Endothelial cell of umbilical vein (primary cell): ENCODE measurements around the gene SUGP1. TPM values are rescaled to one million over a fixed set of nuclear protein-coding genes. Genes with fewer than 3 reads are reported as not detected.
A peak's percentile ranks its signal among the peaks of the same experiment; 100 is the strongest.

Experiments used
- BruUV-seq: library from RNA; stranded (reverse); fragments of 400-500 nt; replicated peaks from 2 replicates; lab custom pipeline; 2021; lab: Mats Ljungman, UMichigan
- CTCF ChIA-PET: fragments of 300-600, 350-600 bp; sonication (Branson Sonifier 250); formaldehyde crosslinking; loops from one replicate; lab custom pipeline; 2021; ENCODE audit warnings: antibody characterized with exemption, inconsistent platforms; lab: Charles Lee
- POLR2A ChIA-PET: fragments of 300-600, 350-600 bp; sonication (Branson Sonifier 250); formaldehyde crosslinking; loops from one replicate; lab custom pipeline; 2021; ENCODE audit warnings: antibody characterized with exemption, inconsistent platforms; lab: Charles Lee
- DNase-seq: peaks from one replicate; pipeline ENCODE4 v3.0.0-alpha.2; 2011; ENCODE audit warnings: low read depth, low spot score
- FAIRE-seq: peaks from 2 replicates; lab custom pipeline; 2011; peaks lifted over from hg19 to GRCh38; lab: Jason Lieb, UNC
- H2AFZ ChIP-seq: 2 replicates; pipeline ENCODE4 v1.6.0; 2012; ENCODE audit warnings: low read depth, low read length, control low read depth, inconsistent platforms
- H3K27ac ChIP-seq: 2 replicates; pipeline ENCODE4 v1.5.1; 2011; ENCODE audit warnings: low read depth, mild to moderate bottlenecking, control low read depth, low read length, moderate library complexity; ENCODE audit not compliant: insufficient read depth
- H3K27me3 ChIP-seq, 2 experiments: 2 replicates each; pipeline versions ENCODE4 v1.6.0 to v1.6.1; 2011; ENCODE audit warnings: low read length in 2 of 2, mixed read lengths in 1 of 2; ENCODE audit not compliant: control insufficient read depth in 2 of 2, insufficient read depth in 2 of 2
- H3K36me3 ChIP-seq, 2 experiments: 2 replicates in 1 of 2; 3 replicates in 1 of 2; pipeline ENCODE4 v1.5.1; 2011; ENCODE audit warnings: low read length in 2 of 2, mild to moderate bottlenecking in 1 of 2, moderate library complexity in 1 of 2; ENCODE audit not compliant: control insufficient read depth in 2 of 2, insufficient read depth in 2 of 2; ENCODE audit errors: extremely low read depth in 1 of 2
- H3K4me1 ChIP-seq: 3 replicates; pipeline ENCODE4 v1.5.1; 2011; ENCODE audit warnings: mild to moderate bottlenecking, low read length; ENCODE audit not compliant: control insufficient read depth, insufficient read depth; ENCODE audit errors: extremely low read depth
- H3K4me2 ChIP-seq: 2 replicates; pipeline ENCODE4 v1.6.1; 2011; ENCODE audit warnings: low read length, control low read depth, mixed read lengths; ENCODE audit not compliant: insufficient read depth
- H3K4me3 ChIP-seq, 3 experiments: fragments of 200-600 bp in 1 of 3; sonication (generic), shearing (Covaris generic) in 1 of 3; replicated peaks in 1 of 3; 2 replicates each; pipeline ENCODE4 v1.5.1; 2011 to 2016; ENCODE audit warnings: control low read depth in 3 of 3, low read length in 3 of 3, mild to moderate bottlenecking in 2 of 3, inconsistent platforms in 1 of 3, low read depth in 1 of 3, moderate library complexity in 1 of 3; ENCODE audit not compliant: insufficient read depth in 1 of 3
- H3K79me2 ChIP-seq: 2 replicates; pipeline ENCODE4 v1.6.0; 2012; ENCODE audit warnings: low read length, inconsistent platforms; ENCODE audit not compliant: control insufficient read depth, insufficient read depth
- H3K9ac ChIP-seq: replicated peaks from 2 replicates; pipeline ENCODE3; 2011; ENCODE audit warnings: low read length, control low read depth; ENCODE audit not compliant: insufficient read depth; ENCODE audit errors: extremely low read depth
- H3K9me1 ChIP-seq: replicated peaks from 3 replicates; pipeline ENCODE4 v1.6.0; 2011; ENCODE audit warnings: mild to moderate bottlenecking, low read length; ENCODE audit not compliant: control insufficient read depth, insufficient read depth; ENCODE audit errors: extremely low read depth
- H3K9me3 ChIP-seq: replicated peaks from 2 replicates; pipeline ENCODE4 v1.5.1; 2012; ENCODE audit warnings: low read length, inconsistent platforms; ENCODE audit not compliant: control insufficient read depth, insufficient read depth
- H4K20me1 ChIP-seq: replicated peaks from 2 replicates; pipeline ENCODE3; 2011; ENCODE audit warnings: mild to moderate bottlenecking, low read length; ENCODE audit not compliant: control insufficient read depth, insufficient read depth; ENCODE audit errors: extremely low read depth
- EZH2 ChIP-seq: IDR thresholded peaks from 2 replicates; pipeline ENCODE4 v1.6.1; 2012; ENCODE audit warnings: borderline replicate concordance, low read depth, mild to moderate bottlenecking, moderate library complexity, low read length, inconsistent platforms; ENCODE audit not compliant: severe bottlenecking
- FOS ChIP-seq: IDR thresholded peaks from 2 replicates; pipeline ENCODE4 v1.6.1; 2011; ENCODE audit warnings: mild to moderate bottlenecking, low read length, moderate library complexity, borderline replicate concordance; ENCODE audit not compliant: insufficient read depth
- POLR2A ChIP-seq: IDR thresholded peaks from 2 replicates; pipeline ENCODE4 v1.6.1; 2012; ENCODE audit warnings: low read depth, mild to moderate bottlenecking, control low read depth, low read length
- POLR2AphosphoS5 ChIP-seq: IDR thresholded peaks from 2 replicates; pipeline ENCODE4 v1.6.1; 2012; ENCODE audit warnings: low read depth, mild to moderate bottlenecking, control low read depth, low read length, moderate library complexity; ENCODE audit not compliant: insufficient read depth
- dilution Hi-C: fragments of 300-500 bp; cut with MboI; formaldehyde crosslinking; loops from one replicate; pipeline ENCODE4 v1.15.0; 2019; ENCODE audit warnings: low sequenced_read_pairs; ENCODE audit not compliant: extremely low pct_ligation_motif_present
- intact Hi-C: fragments of 100-400 bp; cut with micrococcal nuclease; formaldehyde crosslinking; loops from one replicate; pipeline ENCODE4 v1.10.0; 2022
- polyA plus RNA-seq, 4 experiments: library from polyadenylated mRNA; depleted of rRNA in 3 of 4; stranded (reverse) in 3 of 4; unstranded in 1 of 4; fragments of >200 nt; gene quantifications; 2 replicates each; pipeline versions ENCODE4 v1.2.1 to v1.2.3, GENCODE V29; 2011 to 2012; ENCODE audit warnings: missing spikeins in 1 of 4
- total RNA-seq: library from RNA; stranded (reverse); gene quantifications from 2 replicates; pipeline ENCODE4 v1.2.3, GENCODE V29; 2021

SUGP1 gene
- total and polyA plus RNA-seq, 2 donors (not counting 3 experiments of a cell fraction or from before 2014, with no cell fraction given) = 41.0 to 64.7 TPM

DNA sequence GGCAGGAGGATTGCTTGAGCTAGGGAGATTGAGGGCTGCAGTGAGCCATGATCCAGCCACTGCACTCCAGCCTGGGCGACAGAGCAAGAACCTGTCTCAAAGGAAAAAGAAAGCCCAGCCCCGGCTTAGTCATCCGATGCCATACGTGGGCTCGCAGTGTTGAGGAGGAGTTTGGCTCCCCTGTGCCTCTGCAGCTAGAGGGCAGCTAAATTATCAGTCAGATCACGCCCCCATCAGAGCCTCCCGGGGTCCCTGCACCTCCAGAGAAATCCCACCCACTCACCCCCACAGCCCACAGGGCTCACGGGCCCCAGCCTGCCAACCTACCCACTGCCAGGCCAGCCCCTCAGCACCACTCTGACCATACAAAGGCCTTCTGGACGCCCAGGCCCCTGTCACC, 28.0 kb upstream of the SUGP1 start:
- H3K9me1 ChIP-seq = no peaks in the 10 kb centered on the region
- peaks cover 6 to 57% of the 10 kb centered on the region in 2 experiments for H3K36me3 ChIP-seq
- H3K4me3 ChIP-seq = no peak overlapping the region
- dilution Hi-C loops = no loop called here
- H4K20me1 ChIP-seq = no peaks in the 10 kb centered on the region
- no peaks in the 10 kb centered on the region for H3K9me3 ChIP-seq
- intact Hi-C loops = no loop called here
- FAIRE-seq (no peak), DNase-seq (no peak)
- H2AFZ ChIP-seq = no peak overlapping the region
- H3K27me3 ChIP-seq = no peaks in the 10 kb centered on the region
- no peak overlapping the region for H3K27ac ChIP-seq
- peak; percentile 16 for TF ChIP-seq POLR2AphosphoS5
- TF ChIP-seq POLR2A = no peak
- TF ChIP-seq EZH2 = no peak
- H3K4me1 ChIP-seq = no peaks in the 10 kb centered on the region
- H3K9ac ChIP-seq = no peak overlapping the region
- ChIA-PET CTCF (no interaction called here), POLR2A (no interaction called here)
- no peaks in the 10 kb centered on the region for H3K79me2 ChIP-seq
- BruUV-seq = no TSS peak
- no peak overlapping the region for H3K4me2 ChIP-seq

GRCh38 chr19:19347401-19348110, 27.2 kb upstream of the SUGP1 start:
- DNase-seq (no peak), FAIRE-seq (no peak)
- CTCF ChIA-PET = no interaction called here
- Histone ChIP-seq H3K9me3 (no peaks in the 10 kb centered on the region), H4K20me1 (no peaks in the 10 kb centered on the region), H3K9me1 (no peaks in the 10 kb centered on the region), H3K27ac (no peak overlapping the region), H2AFZ (no peak overlapping the region), H3K9ac (no peak overlapping the region), H3K4me1 (no peaks in the 10 kb centered on the region), H3K36me3 (peaks cover 6 to 61% of the 10 kb centered on the region in 2 experiments), H3K4me3 (no peak overlapping the region), H3K27me3 (no peaks in the 10 kb centered on the region), H3K79me2 (no peaks in the 10 kb centered on the region), H3K4me2 (no peak overlapping the region)
- no peak for TF ChIP-seq FOS
- POLR2A ChIA-PET = no interaction called here
- BruUV-seq = no TSS peak
- intact Hi-C loops = no loop called here
- dilution Hi-C loops = no loop called here
